Esophagus muscularis mucosa (tissue), 3 donors: ENCODE results near the gene CNTRL.

Source experiments
- CTCF ChIP-seq, 3 experiments: fragments of 200-600 bp in 2 of 3; fragments of 450-650 bp in 1 of 3; sonication (generic) in 2 of 3; IDR thresholded peaks; one replicate each; pipeline ENCODE4 v1.5.1; 2017 to 2019; ENCODE audit warnings: antibody characterized with exemption in 3 of 3, mild to moderate bottlenecking in 2 of 3, moderate library complexity in 1 of 3
- POLR2A ChIP-seq: fragments of 450-650 bp; IDR thresholded peaks from one replicate; pipeline ENCODE4 v1.6.1; 2017; ENCODE audit warnings: antibody characterized with exemption, moderate library complexity, mild to moderate bottlenecking, low read depth
- POLR2AphosphoS5 ChIP-seq, 2 donors: sonication (generic); formaldehyde crosslinking; IDR thresholded peaks; one replicate each; pipeline ENCODE4 v1.6.1; 2017; ENCODE audit warnings: antibody characterized with exemption in 2 of 2

DNA sequence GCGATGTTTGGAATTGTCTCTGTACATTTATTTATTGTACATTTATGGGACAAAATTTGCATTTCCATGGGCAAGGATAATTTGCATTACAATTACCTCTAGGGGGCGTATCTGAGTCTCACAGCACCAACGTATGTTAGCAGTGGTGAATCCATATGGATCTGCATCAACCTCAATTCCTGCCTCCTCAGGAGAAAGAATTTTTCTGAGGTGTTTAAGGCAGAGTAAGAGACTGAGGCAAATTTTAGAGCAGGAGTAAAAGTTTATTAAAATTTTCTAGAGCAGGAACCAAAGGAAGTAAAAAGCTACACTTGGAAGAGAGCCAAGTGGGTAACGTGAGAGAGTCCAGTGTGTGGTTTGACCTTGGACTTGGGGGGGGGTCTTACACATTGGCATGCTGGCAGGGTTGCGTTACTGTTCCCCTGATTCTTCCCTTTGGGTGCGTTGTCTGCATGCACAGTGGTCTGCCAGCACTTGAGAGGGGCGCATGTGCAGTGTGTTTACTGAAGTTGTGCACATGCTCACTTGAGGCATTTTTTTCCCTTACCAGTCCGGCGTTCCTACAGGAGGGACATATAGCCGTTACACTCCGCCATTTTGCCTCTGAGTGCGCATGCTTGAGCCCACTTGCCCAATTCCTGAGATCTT, 147.9 kb downstream of the CNTRL start:
- TF ChIP-seq CTCF (IDR thresholded peaks at IDR 0.05) (peak; percentile 72 to 77 (median 77)), POLR2A (no peak), POLR2AphosphoS5 (IDR thresholded peaks at IDR 0.05) (peak in 1 of 2 donors; percentile 26)
